Duodenal mucosa (tissue), 2 donors: Measurements from ENCODE around the gene DDX47.
"Not testable (repeated sequence)": the region's sequence is repeated elsewhere in the genome, so short reads cannot be mapped to it uniquely, and the experiment has no call there.

ENCODE experiments used
- H3K27ac ChIP-seq: one replicate; pipeline ENCODE4 v1.7.0; 2013; ENCODE audit warnings: low read depth, low read length
- H3K27me3 ChIP-seq, 2 donors: one replicate each; pipeline ENCODE4 v1.7.0; 2013; ENCODE audit warnings: low read length in 2 of 2, control low read depth in 1 of 2; ENCODE audit not compliant: insufficient read depth in 2 of 2, control insufficient read depth in 1 of 2
- H3K36me3 ChIP-seq, 2 donors: one replicate each; pipeline ENCODE4 v1.7.0; 2013; ENCODE audit warnings: low read length in 2 of 2, control low read depth in 1 of 2; ENCODE audit not compliant: insufficient read depth in 2 of 2, control insufficient read depth in 1 of 2
- H3K4me1 ChIP-seq, 2 donors: one replicate each; pipeline ENCODE4 v1.7.0; 2013; ENCODE audit warnings: low read length in 2 of 2, control low read depth in 1 of 2; ENCODE audit not compliant: insufficient read depth in 2 of 2, control insufficient read depth in 1 of 2
- H3K4me3 ChIP-seq, 2 donors: one replicate each; pipeline ENCODE4 v1.7.0; 2013; ENCODE audit warnings: low read length in 2 of 2, low read depth in 1 of 2
- H3K9ac ChIP-seq, 2 donors: one replicate each; pipeline ENCODE4 v1.7.0; 2013; ENCODE audit warnings: low read length in 2 of 2, low read depth in 1 of 2
- H3K9me3 ChIP-seq, 2 donors: one replicate each; pipeline ENCODE4 v1.7.0; 2013; ENCODE audit warnings: low read length in 2 of 2, control low read depth in 1 of 2; ENCODE audit not compliant: control insufficient read depth in 1 of 2

The DDX47 gene

GRCh38 chr12:12868477-12869235, 55.5 kb downstream of the DDX47 start:
- Histone ChIP-seq H3K27me3 (no peaks in the 10 kb centered on the region), H3K9ac (no peak overlapping the region), H3K4me3 (no peak overlapping the region), H3K9me3 (no peaks in the 10 kb centered on the region), H3K27ac (no peak overlapping the region), H3K36me3 (no peaks in the 10 kb centered on the region), H3K4me1 (peaks cover 13 to 21% of the 10 kb centered on the region in 2 donors)

GRCh38 chr12:12870465-12870864, 57.3 kb downstream of the DDX47 start:
- Histone ChIP-seq H3K4me3 (no peak overlapping the region), H3K36me3 (no peaks in the 10 kb centered on the region), H3K27ac (no peak overlapping the region), H3K27me3 (no peaks in the 10 kb centered on the region), H3K9ac (no peak overlapping the region), H3K9me3 (no peaks in the 10 kb centered on the region), H3K4me1 (peaks cover 13 to 29% of the 10 kb centered on the region in 2 donors)

- Histone ChIP-seq H3K4me3 (no peak overlapping the region), H3K36me3 (no peaks in the 10 kb centered on the region), H3K9me3 (no peaks in the 10 kb centered on the region), H3K9ac (no peak overlapping the region), H3K27me3 (no peaks in the 10 kb centered on the region), H3K27ac (no peak overlapping the region), H3K4me1 (peaks cover 13 to 29% of the 10 kb centered on the region in 2 donors)
These were observed 58.5 kb downstream of the DDX47 start for GRCh38 chr12:12871587-12872138.

GRCh38 chr12:12872139-12872933, 59.2 kb downstream of the DDX47 start:
- Histone ChIP-seq H3K9me3 (no peaks in the 10 kb centered on the region), H3K36me3 (no peaks in the 10 kb centered on the region), H3K27ac (peak overlapping the region; percentile 54), H3K4me3 (peak overlapping the region; percentile 4 to 17), H3K4me1 (peaks cover 15 to 33% of the 10 kb centered on the region in 2 donors), H3K9ac (peak overlapping the region in 1 of 2 donors; percentile 44), H3K27me3 (no peaks in the 10 kb centered on the region)

GRCh38 chr12:12872934-12873275, 59.8 kb downstream of the DDX47 start:
- Histone ChIP-seq H3K9ac (peak overlapping the region in 1 of 2 donors; percentile 44), H3K36me3 (no peaks in the 10 kb centered on the region), H3K9me3 (no peaks in the 10 kb centered on the region), H3K4me1 (peaks cover 20 to 39% of the 10 kb centered on the region in 2 donors), H3K27ac (no peak overlapping the region), H3K27me3 (no peaks in the 10 kb centered on the region), H3K4me3 (peak overlapping the region; percentile 4 to 17)

- no peak overlapping the region for H3K9ac ChIP-seq
- no peak overlapping the region for H3K27ac ChIP-seq
- H3K4me1 ChIP-seq = peaks cover 22 to 45% of the 10 kb centered on the region in 2 donors
These were observed 60.9 kb downstream of the DDX47 start for GRCh38 chr12:12874029-12874428.

GRCh38 chr12:12875301-12875700, 62.2 kb downstream of the DDX47 start:
- H3K27me3 ChIP-seq, H3K4me3 ChIP-seq: not testable (repeated sequence)

More at GRCh38 chr12:12874029-12874428, 60.9 kb downstream of the DDX47 start:
- no peak overlapping the region for H3K4me3 ChIP-seq
- no peaks in the 10 kb centered on the region for H3K36me3 ChIP-seq
- no peaks in the 10 kb centered on the region for H3K27me3 ChIP-seq
- H3K9me3 ChIP-seq = no peaks in the 10 kb centered on the region

GRCh38 chr12:12877153-12877768, 64.1 kb downstream of the DDX47 start:
- Histone ChIP-seq H3K27me3 (no peaks in the 10 kb centered on the region), H3K36me3 (no peaks in the 10 kb centered on the region), H3K27ac (no peak overlapping the region), H3K4me1 (peaks cover 21 to 45% of the 10 kb centered on the region in 2 donors), H3K9me3 (no peaks in the 10 kb centered on the region), H3K9ac (no peak overlapping the region), H3K4me3 (no peak overlapping the region)

More at GRCh38 chr12:12875301-12875700, 62.2 kb downstream of the DDX47 start:
- H3K36me3 ChIP-seq, H3K27ac ChIP-seq, H3K9ac ChIP-seq, H3K9me3 ChIP-seq: not testable (repeated sequence)
- H3K4me1 ChIP-seq = peaks cover 22 to 45% of the 10 kb centered on the region in 2 donors

- no peaks in the 10 kb centered on the region for H3K27me3 ChIP-seq
- no peak overlapping the region for H3K4me3 ChIP-seq
- H3K27ac ChIP-seq = no peak overlapping the region
- no peaks in the 10 kb centered on the region for H3K9me3 ChIP-seq
- H3K9ac ChIP-seq = no peak overlapping the region
- no peaks in the 10 kb centered on the region for H3K36me3 ChIP-seq
- peaks cover 15 to 42% of the 10 kb centered on the region in 2 donors for H3K4me1 ChIP-seq
These were observed 64.8 kb downstream of the DDX47 start for GRCh38 chr12:12877781-12878455.
